ENCODE results near the gene AVP. TPM values are rescaled to one million over a fixed set of nuclear protein-coding genes. Genes with fewer than 3 reads are reported as not detected.

Gene AVP
- total and polyA plus RNA-seq, 2 donors (not counting 3 experiments of a cell fraction or from before 2014, with no cell fraction given): not detected

DNA sequence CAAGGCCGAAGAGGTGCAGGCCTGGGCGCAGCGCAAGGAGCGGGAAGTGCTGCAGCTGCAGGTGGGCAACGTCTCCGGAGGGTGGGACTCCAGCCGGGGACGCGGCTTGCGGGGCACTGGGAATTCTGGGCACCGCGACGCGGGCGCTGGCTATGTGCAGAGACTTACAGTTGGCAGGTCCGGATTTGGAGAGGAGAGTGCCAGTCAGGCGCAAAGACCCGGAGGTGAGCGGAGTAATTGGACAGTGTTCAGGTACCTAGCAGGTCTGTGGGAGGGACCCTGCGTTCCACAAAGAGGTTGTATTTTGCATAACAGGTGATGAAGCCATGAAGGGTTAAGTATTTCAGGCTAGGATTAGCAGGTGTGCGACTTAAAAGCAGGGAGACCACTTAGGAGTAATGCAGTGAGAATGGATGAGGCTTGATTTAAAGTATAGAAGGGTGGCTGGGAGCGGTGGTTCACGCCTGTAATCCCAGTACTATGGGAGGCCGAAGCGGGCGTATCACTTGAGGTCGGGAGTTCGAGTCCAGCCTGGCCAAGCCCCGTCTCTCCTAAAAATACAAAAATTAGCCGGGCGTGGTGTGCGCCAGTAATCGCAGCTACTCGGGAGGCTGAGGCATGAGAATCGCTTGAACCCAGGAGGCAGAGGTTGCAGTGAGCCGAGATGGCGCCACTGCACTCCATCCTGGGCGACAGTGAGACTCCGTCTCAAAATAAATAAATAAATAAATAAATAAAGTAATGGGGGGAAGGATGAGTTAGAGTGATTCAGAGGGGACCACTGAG is 37.7 kb downstream of the AVP start:
- ChIA-PET CTCF (no interaction called here), POLR2A (no interaction called here)
- Histone ChIP-seq H3K27ac (ENCODE audit: insufficient read depth, low read depth, low read length) (no peak overlapping the region), H3K9me1 (replicated peaks; ENCODE audit: control insufficient read depth, extremely low read depth, insufficient read depth, low read length) (no peaks in the 10 kb centered on the region), H3K9ac (replicated peaks; ENCODE audit: extremely low read depth, insufficient read depth, low read length) (peak overlapping the region; percentile 28), H4K20me1 (replicated peaks; ENCODE audit: control insufficient read depth, extremely low read depth, insufficient read depth, low read length) (no peaks in the 10 kb centered on the region), H3K27me3 (ENCODE audit: control insufficient read depth in 2 of 2, insufficient read depth in 2 of 2, low read length in 2 of 2) (no peaks in the 10 kb centered on the region), H3K4me1 (ENCODE audit: control insufficient read depth, extremely low read depth, insufficient read depth, low read length) (peaks cover 12% of the 10 kb centered on the region), H3K79me2 (ENCODE audit: control insufficient read depth, insufficient read depth, low read length) (peaks cover 9% of the 10 kb centered on the region), H3K4me3 (replicated peaks in 1 of 3; ENCODE audit: insufficient read depth in 1 of 3, low read depth in 1 of 3, low read length in 3 of 3) (peak overlapping the region; percentile 58 to 93 (median 63)), H2AFZ (ENCODE audit: low read depth, low read length) (peak overlapping the region; percentile 42), H3K4me2 (ENCODE audit: insufficient read depth, low read length) (peak overlapping the region; percentile 87), H3K9me3 (replicated peaks; ENCODE audit: control insufficient read depth, insufficient read depth, low read length) (no peaks in the 10 kb centered on the region), H3K36me3 (ENCODE audit: control insufficient read depth in 2 of 2, extremely low read depth in 1 of 2, insufficient read depth in 2 of 2, low read length in 2 of 2) (peaks cover 3 to 16% of the 10 kb centered on the region in 2 experiments)
- intact Hi-C loops (cut with micrococcal nuclease) (loop anchor here (5.0 kb wide), 1 partner anchor 175 kb away; the partner anchor contains the start of gene PTPRA), dilution Hi-C loops (cut with MboI; ENCODE audit: extremely low pct_ligation_motif_present, low sequenced_read_pairs) (no loop called here)
- FAIRE-seq (no peak), DNase-seq (ENCODE audit: low read depth, low spot score) (no peak)
- BruUV-seq (replicated peaks): no TSS peak
- TF ChIP-seq POLR2A (IDR thresholded peaks at IDR 0.05; ENCODE audit: low read depth, low read length): no peak
- TF ChIP-seq EZH2 (IDR thresholded peaks at IDR 0.05; ENCODE audit: borderline replicate concordance, low read depth, low read length, severe bottlenecking): no peak

DNA sequence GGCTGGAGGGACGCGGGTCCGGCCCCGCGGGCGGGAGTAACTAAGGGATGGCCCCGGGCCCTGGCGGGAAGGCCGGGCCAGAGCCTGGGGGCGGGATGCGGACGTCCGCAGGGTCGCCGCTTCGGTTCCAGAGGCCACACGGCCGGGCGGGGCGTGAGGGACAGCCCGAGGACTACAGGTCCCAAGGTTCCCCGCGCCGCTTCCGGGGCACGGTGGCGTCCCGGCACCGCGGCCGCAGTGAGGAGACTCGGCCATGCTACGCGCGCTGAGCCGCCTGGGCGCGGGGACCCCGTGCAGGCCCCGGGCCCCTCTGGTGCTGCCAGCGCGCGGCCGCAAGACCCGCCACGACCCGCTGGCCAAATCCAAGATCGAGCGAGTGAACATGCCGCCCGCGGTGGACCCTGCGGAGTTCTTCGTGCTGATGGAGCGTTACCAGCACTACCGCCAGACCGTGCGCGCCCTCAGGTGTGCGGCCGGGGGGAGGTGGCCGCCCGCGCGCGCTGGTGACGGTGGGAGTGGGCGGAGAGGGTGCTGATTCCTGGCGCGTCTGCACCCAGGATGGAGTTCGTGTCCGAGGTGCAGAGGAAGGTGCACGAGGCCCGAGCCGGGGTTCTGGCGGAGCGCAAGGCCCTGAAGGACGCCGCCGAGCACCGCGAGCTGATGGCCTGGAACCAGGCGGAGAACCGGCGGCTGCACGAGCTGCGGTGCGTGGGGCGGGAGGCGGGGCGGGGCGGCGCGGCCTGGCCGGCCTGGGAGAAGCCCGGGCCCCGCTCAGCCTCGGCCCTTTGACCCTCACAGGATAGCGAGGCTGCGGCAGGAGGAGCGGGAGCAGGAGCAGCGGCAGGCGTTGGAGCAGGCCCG is 38.5 kb downstream of the AVP start, which contains the start of gene MRPS26:
Gene MRPS26 (plus strand): TSS at position 237 of the 861 bp plus-strand sequence. CDS start 17 bp downstream, at position 254.
- FAIRE-seq (peak; percentile 88), DNase-seq (ENCODE audit: low read depth, low spot score) (peak; percentile 87)
- Histone ChIP-seq H2AFZ (ENCODE audit: low read depth, low read length) (peak within 1 kb of the TSS; percentile 64), H3K27ac (ENCODE audit: insufficient read depth, low read depth, low read length) (no peak within 1 kb of the TSS), H3K4me3 (replicated peaks in 1 of 3; ENCODE audit: insufficient read depth in 1 of 3, low read depth in 1 of 3, low read length in 3 of 3) (peak within 1 kb of the TSS; percentile 58 to 93 (median 63)), H4K20me1 (replicated peaks; ENCODE audit: control insufficient read depth, extremely low read depth, insufficient read depth, low read length) (no peaks in the 10 kb centered on the region), H3K9me3 (replicated peaks; ENCODE audit: control insufficient read depth, insufficient read depth, low read length) (no peaks in the 10 kb centered on the region), H3K9me1 (replicated peaks; ENCODE audit: control insufficient read depth, extremely low read depth, insufficient read depth, low read length) (no peaks in the 10 kb centered on the region), H3K79me2 (ENCODE audit: control insufficient read depth, insufficient read depth, low read length) (peaks cover 9% of the 10 kb centered on the region), H3K27me3 (ENCODE audit: control insufficient read depth in 2 of 2, insufficient read depth in 2 of 2, low read length in 2 of 2) (no peaks in the 10 kb centered on the region), H3K4me1 (ENCODE audit: control insufficient read depth, extremely low read depth, insufficient read depth, low read length) (peaks cover 13% of the 10 kb centered on the region), H3K9ac (replicated peaks; ENCODE audit: extremely low read depth, insufficient read depth, low read length) (peak within 1 kb of the TSS; percentile 46), H3K4me2 (ENCODE audit: insufficient read depth, low read length) (peak within 1 kb of the TSS; percentile 87), H3K36me3 (ENCODE audit: control insufficient read depth in 2 of 2, extremely low read depth in 1 of 2, insufficient read depth in 2 of 2, low read length in 2 of 2) (peaks cover 3 to 16% of the 10 kb centered on the region in 2 experiments)
- peak; percentile 66 for TF ChIP-seq POLR2A (IDR thresholded peaks at IDR 0.05; ENCODE audit: low read depth, low read length)
- TF ChIP-seq JUN (IDR thresholded peaks at IDR 0.05; ENCODE audit: borderline replicate concordance, insufficient read depth, insufficient read length, low read depth): no peak
- no peak for TF ChIP-seq FOS (IDR thresholded peaks at IDR 0.05; ENCODE audit: borderline replicate concordance, insufficient read depth, low read length)
- TF ChIP-seq EZH2 (IDR thresholded peaks at IDR 0.05; ENCODE audit: borderline replicate concordance, low read depth, low read length, severe bottlenecking): no peak
- TF ChIP-seq, protein P1, sequence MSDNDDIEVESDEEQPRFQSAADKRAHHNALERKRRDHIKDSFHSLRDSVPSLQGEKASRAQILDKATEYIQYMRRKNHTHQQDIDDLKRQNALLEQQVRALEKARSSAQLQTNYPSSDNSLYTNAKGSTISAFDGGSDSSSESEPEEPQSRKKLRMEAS (IDR thresholded peaks at IDR 0.05; ENCODE audit: insufficient read depth, insufficient read length): peak; percentile 14
- TF ChIP-seq MYC (IDR thresholded peaks at IDR 0.05; ENCODE audit: low read depth, low read length): no peak
- TF ChIP-seq POLR2AphosphoS5 (IDR thresholded peaks at IDR 0.05; ENCODE audit: insufficient read depth, low read depth, low read length): peak; percentile 82
- no peak for TF ChIP-seq GATA2 (IDR thresholded peaks at IDR 0.05; ENCODE audit: insufficient read depth, insufficient read length, low read depth, low read length)
- TF ChIP-seq, protein P2, sequence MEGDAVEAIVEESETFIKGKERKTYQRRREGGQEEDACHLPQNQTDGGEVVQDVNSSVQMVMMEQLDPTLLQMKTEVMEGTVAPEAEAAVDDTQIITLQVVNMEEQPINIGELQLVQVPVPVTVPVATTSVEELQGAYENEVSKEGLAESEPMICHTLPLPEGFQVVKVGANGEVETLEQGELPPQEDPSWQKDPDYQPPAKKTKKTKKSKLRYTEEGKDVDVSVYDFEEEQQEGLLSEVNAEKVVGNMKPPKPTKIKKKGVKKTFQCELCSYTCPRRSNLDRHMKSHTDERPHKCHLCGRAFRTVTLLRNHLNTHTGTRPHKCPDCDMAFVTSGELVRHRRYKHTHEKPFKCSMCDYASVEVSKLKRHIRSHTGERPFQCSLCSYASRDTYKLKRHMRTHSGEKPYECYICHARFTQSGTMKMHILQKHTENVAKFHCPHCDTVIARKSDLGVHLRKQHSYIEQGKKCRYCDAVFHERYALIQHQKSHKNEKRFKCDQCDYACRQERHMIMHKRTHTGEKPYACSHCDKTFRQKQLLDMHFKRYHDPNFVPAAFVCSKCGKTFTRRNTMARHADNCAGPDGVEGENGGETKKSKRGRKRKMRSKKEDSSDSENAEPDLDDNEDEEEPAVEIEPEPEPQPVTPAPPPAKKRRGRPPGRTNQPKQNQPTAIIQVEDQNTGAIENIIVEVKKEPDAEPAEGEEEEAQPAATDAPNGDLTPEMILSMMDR (IDR thresholded peaks at IDR 0.05; ENCODE audit: extremely low read depth in 1 of 2, insufficient read depth in 1 of 2, low read depth in 1 of 2, low read length in 2 of 2): no peak
- BruUV-seq (replicated peaks): TSS peak; percentile 17
- POLR2A ChIA-PET: interaction anchor here (0.6 kb wide), 2 partner anchors 136 to 1936 kb away, joined by 3 to 6 read pairs; no protein-coding TSS in a partner anchor
- CTCF ChIA-PET: interaction anchor here (1.0 kb wide), 1 partner anchor 8 kb away, joined by 3 read pairs; no protein-coding TSS in a partner anchor
- dilution Hi-C loops (cut with MboI; ENCODE audit: extremely low pct_ligation_motif_present, low sequenced_read_pairs): no loop called here
- intact Hi-C loops (cut with micrococcal nuclease): loop anchor here (5.0 kb wide), 1 partner anchor 174 kb away; the partner anchor contains the start of gene PTPRA
